Hepatocyte (in vitro differentiated cells): ENCODE data around the gene CHST11.

ENCODE experiments used
- EZH2 ChIP-seq: fragments of 200-600 bp; sonication (generic); IDR thresholded peaks from 2 replicates; pipeline ENCODE4 v1.6.1; 2016; ENCODE audit warnings: antibody characterized with exemption, mild to moderate bottlenecking, borderline replicate concordance
- EZH2phosphoT487 ChIP-seq: fragments of 200-600 bp; sonication (generic); IDR thresholded peaks from one replicate; pipeline ENCODE4 v1.6.1; 2018; ENCODE audit warnings: antibody characterized with exemption, mild to moderate bottlenecking, low read depth, moderate library complexity; ENCODE audit not compliant: unreplicated experiment, severe bottlenecking
- TF ChIP-seq, protein P1 (sequence below): fragments of 200-600 bp; sonication (generic); IDR thresholded peaks from 2 replicates; pipeline ENCODE4 v1.5.1; 2016; ENCODE audit warnings: antibody characterized with exemption, mild to moderate bottlenecking; ENCODE audit not compliant: poor library complexity

DNA sequence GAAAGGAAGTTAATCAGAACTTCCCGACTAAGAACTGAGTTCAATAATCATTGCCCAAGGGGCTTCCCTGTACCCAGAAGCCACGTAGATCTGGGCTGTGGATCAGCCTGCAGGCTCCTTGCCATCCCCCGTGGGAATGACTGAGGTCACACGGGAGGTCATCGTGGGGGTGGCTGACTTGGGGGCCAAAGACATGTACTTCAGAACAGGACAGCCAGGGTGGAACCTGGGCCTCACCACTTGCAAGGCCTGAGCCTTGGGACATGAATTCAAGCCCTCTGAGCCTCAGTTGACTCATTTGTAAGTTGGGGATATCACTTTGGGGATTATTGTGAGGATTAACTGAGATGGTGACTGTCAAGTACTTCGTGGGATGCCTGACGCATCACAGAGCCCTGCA lies 280.4 kb downstream of the CHST11 start:
- TF ChIP-seq, protein P1, sequence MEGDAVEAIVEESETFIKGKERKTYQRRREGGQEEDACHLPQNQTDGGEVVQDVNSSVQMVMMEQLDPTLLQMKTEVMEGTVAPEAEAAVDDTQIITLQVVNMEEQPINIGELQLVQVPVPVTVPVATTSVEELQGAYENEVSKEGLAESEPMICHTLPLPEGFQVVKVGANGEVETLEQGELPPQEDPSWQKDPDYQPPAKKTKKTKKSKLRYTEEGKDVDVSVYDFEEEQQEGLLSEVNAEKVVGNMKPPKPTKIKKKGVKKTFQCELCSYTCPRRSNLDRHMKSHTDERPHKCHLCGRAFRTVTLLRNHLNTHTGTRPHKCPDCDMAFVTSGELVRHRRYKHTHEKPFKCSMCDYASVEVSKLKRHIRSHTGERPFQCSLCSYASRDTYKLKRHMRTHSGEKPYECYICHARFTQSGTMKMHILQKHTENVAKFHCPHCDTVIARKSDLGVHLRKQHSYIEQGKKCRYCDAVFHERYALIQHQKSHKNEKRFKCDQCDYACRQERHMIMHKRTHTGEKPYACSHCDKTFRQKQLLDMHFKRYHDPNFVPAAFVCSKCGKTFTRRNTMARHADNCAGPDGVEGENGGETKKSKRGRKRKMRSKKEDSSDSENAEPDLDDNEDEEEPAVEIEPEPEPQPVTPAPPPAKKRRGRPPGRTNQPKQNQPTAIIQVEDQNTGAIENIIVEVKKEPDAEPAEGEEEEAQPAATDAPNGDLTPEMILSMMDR: no peak
- TF ChIP-seq EZH2phosphoT487 (no peak), EZH2 (no peak)
